Hippocampal formation (tissue), 2 donors: ENCODE results near the gene OTUD3.
"Not testable (repeated sequence)": the region's sequence is repeated elsewhere in the genome, so short reads cannot be mapped to it uniquely, and the experiment has no call there.

Experiments used
- DNase-seq, 2 donors: peaks; one replicate each; lab custom pipeline; 2025; lab: John Stamatoyannopoulos, UW

Gene OTUD3

DNA sequence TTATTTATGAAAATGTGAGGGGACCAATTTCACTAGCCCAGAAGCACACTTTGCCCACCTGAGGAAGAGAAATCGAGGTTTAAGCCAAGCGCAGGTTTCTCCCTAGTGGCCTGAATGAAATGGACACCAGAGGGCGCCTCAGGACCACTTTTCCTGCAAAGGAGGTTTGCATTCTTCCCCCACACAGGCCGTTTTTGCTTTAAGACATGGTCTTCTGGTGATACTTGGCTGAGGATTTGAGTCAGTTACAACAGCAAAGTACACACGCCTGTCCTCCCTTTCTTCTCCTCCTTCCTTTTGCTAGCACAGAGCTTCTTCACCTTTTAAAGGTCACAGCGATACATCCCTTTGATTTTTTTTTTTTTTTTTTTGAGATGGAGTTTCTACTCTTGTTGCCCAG lies 35.9 kb downstream of the OTUD3 start:
- DNase-seq, result peak; percentile 53 to 63

DNA sequence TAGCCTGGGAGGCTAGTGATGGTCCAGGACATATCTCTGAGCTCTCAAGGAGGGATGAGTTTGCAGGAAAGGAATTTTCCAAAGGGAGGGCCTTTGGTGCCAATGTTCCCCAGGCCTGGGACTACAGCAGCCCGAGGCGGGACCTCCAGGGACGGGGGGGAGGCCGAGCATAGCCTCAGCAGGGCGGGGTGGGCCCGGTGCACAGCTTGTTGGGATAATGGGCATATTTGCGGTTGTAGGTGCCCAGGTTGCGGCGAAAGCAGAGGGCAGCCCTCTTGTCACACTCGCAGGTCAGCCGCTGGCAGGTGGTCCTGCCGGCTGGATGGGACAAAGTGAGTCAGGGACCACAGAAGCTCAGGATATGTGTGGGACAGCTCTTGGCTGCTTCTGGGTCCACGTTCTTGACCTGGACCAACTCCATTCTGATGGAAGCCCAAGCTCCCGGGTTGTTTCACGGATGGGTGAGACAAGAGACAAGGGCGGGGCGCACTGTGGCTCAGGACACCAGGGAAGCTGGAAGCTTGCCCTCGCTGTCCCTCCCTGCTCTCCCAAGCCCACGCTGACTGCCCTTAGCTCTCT lies 38.0 kb downstream of the OTUD3 start:
- no peak for DNase-seq

DNA sequence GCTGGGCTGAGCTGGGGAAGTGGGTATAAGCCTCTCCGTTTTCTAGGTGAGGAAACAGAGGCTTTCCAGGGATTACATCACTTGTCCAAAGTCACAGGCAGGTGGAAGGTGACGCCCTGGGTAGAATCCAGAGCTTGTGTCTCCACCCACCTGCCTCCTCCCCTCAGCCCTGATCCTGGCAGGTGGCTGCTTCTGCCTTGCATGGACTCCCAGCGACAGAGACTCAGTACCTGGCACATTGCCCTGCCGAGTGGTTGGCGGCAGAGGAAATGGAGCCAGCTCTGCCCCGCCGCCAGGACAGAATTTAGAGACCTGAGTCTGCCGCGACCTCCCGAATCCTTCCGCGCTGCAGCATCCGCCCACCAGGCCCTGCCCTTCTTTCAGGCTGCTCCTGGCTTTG lies 39.1 kb downstream of the OTUD3 start:
- no peak for DNase-seq

DNA sequence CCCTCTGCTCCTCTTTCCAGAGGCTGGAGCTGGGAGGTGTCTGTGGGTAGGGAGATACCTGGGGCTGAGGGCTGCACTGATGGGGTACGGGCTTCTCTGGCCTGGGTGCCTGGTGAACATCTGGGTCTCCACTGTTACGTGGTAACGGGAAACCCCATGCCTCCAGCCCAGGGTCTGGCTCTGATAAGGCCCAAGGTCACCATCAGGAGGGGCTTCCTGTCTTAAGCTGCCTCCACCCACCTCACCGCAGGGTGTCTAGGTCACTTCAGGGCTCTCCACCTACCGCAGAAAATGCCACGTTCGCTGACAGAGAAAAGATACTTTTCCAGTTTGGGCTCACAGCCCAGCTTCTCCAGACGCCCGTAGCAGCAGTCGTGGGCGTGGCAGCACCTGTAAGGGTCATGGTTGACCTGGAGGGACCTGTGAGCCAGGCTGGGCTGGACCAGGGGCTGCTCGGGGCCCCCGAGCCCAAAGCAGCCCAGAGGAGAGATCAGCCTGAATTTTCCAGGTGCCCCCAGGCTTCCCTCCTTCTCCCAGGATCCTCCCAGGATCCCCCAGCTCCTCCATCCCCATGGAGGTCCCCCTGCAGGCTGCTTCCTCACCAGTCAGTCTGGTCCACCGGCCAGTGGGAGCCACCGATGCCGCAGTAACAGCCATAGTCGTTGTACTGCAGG lies 40.0 kb downstream of the OTUD3 start:
- no peak for DNase-seq

DNA sequence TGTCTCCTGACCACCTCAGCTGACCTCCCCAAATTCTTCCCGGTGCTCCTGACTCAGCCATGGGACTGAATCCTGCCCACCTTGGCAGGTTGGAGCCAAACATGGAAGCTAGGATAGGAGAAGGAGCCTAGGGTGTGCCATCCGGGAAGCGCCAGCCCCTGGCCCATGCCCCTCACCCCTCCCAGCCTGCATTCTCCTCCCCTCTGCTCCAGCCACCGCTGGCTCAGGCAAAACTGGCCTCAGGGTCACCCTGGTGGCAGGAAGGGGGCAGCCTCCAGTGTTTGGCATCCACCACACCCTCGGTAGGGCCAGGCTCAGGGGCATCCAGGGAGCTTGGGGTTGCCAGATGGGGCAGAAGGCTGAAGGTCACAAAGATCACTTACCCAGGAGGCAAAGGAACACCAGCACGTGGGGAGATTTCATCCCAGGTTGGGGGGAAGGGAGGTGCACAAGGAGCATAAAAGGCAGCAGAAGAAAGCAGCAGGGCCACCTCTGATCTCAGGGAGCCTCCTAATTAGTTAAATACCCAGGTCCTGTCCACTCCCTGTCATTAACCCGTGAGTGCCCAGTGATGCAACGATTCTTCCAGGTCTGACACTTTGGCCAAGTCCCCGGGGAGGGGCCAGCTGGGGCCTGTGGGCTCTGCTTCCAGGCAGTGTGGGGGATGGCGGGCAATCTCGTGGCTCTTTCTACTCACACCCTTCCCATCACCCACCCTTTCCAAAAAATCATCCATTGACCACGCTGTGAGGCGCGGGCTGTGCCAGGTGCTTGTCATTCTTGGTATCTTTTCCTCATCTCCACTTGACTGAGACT lies 41.1 kb downstream of the OTUD3 start, which contains the start of gene PLA2G2E:
TSS of gene PLA2G2E (minus strand) at position 481 of the 816 bp plus-strand sequence. CDS start at position 423, 58 bp downstream.
- DNase-seq, result no peak

DNA sequence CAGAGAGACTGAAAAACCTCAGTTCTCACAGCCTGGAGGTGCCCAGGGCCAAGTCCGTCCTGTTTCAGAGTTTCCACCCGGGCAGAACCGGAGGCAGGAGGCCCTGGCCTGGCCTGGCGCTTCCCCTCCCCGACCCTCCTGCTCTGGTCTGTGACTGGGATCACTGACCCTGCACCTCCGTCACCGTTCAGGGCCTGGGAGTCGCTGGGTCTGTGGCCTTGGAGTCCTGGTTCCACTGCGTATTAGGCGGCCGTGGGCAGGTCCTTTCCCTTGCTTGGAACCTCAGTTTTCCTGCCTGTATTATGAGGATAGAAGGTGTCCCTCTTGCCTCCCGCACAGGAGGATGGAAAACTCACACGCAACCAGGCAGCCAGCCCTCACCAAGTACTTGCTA lies 41.8 kb downstream of the OTUD3 start:
- no peak for DNase-seq

DNA sequence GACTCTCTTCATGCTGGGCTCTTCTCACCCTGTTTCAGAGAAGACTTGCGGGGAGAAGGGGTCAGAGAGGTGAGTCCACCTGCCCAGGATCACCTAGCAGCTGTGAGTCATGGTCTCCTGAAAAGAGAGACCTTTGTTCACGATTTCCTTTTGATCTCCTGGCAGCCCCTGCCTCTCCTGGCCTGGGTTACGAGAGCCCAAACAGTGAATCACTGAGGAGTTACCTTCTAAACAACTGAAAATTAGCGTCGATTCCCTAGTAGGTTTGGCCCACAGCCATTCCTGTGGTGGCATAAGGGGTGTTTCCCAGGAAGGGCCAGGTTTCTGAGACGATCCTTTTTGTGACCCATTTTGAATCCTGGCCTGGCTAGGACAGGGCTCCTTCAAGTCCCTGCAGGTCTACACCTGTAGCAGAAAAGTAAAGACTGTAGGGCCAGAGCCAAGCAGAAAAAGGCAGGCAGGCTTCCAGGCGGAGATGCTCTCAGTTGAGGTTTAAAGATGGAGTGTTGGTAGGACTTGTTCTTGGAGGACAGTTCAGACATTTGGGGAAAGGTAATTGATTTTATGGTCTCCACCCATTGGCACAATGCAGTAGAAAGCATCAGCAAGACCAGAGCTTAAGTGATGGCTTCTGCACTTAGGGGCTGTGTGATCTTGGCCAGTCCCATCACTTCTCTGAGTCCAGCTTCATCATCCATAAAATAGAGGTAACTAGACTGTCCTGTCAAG lies 43.3 kb downstream of the OTUD3 start:
- DNase-seq, result no peak

DNA sequence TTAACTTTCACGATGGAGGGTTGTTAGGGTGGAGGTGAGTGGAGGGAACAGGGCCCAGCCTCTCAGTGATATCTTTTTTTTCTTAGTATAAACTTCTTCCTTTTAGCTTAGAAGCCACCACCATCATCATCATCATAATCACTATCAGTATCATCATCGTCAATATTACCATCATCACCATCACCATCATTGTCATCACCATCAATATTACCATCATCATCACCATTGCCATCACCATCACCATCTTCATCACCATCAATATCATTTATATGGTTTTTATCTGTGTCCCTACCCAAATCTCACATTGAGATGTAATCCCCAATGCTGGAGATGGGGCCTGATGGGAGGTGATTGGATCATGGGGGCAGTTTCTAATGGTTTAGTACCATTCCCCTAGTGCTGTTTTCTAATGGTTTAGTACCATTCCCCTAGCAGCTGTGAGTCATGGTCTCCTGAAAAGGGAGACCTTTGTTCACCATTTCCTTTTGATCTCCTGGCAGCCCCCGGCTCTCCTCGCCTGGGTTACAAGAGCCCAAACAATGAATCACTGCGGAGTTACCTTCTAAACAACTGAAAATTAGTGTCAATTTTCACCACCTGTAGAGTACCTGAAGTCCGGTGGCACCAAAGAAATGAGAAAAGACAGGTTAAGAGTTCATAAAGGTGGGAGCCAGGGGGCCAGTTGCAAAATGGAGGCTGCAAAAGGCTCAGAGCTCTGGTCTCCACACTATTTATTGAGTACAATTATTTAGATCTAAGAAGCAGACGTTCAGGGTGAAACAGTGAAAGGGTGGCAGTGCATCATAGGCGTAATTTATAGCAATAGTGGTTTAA lies 44.3 kb downstream of the OTUD3 start:
- no peak for DNase-seq

DNA sequence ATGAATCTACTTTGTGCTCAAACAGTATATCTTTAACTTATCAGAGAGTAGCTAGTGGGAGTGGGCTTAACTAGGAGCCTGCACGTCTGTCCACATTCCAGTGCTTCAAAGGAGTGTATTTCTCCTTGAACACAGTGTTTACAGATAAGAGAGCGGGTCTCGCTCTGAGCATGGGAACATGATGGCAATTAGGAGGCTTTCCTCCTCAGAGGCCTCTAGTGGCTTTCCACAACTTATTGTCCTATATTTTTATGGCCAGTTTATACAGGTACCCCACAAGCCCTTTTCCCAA lies 44.9 kb downstream of the OTUD3 start:
- DNase-seq, result not testable (repeated sequence)

DNA sequence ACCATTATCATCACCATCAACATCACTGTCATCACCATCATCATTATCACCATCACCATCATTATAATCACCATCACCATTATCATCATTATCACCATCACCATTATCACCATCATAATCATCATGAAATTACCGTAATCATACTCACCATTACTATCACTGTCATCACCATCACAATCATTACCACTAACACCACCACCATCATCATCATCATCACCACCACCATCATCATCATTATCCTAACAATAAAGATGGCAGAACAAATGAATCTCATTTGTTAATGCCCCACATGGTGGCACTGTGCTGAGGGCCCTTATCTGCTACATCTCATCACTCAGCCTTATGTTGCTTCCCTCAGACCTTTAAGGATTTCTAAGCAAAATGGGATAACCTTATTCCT lies 50.7 kb downstream of the OTUD3 start:
- no peak for DNase-seq

DNA sequence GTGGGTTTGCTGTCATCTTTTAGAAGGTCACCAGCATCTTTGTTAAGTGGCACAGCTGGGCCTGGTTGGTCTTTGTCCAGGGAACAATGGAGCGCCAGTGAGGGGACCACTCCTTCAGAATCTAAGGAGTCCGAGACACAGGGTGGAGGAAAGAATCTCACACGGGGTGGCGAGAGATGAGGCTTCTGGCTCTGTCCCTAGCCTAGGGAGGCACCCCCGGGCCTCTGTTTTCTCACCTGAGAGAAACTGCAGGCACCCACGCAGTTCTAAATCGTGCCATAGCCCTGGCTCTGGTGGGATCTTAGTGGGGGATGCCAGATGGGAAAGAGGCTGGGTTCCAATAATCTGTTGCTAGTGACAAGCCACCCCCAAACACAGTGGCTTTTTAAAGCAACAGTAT lies 52.1 kb downstream of the OTUD3 start:
- no peak for DNase-seq

DNA sequence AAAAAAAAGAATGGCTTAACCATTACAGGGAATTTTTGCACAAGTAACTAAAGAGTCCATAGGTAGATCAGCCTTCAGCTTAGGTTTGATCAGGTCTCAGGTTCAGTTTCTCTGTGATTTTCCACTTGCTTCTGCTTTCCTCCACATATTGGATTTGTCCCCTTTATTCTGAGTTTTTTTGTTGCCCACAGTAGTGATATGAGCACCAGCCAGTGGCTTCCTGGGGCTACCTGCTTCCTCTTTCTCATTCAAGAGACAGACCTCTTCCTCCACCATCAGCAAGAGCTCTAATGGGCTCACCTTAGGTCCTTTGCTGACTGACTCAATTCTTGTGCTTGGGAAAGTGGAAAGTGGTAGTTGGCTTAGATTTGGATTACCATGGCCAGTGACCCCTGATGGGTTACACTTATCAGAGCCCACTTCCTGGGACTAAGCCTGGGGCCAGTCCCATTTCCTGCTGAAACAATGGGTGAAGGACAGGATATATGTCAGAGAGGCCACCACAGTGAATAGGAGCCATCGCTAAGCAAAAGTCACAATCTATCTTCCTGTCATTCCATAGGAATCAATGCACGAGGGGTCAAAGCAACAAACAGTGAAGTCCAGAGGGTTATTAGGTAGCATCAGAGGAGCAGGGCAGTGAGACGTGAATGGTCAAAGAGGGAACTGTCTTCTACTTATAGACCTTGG lies 54.0 kb downstream of the OTUD3 start:
- DNase-seq, result no peak

DNA sequence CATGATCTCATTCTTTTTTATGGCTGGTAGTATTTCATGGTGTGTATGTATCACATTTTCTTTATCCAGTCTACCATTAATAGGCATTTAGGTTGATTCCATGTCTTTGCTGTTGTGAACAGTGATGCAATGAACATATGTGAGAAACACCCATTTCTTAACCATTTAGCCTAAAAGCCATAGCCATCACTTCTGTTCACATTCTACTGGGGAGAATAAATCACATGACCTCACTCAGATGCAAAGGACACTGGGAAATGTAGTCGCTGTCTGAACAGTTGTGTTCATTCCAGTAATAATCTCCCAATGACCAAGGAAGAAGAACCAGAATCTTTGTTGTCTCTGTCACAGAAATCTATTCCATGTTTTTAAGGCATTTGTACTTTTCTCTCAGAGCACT lies 56.3 kb downstream of the OTUD3 start:
- DNase-seq, result no peak

DNA sequence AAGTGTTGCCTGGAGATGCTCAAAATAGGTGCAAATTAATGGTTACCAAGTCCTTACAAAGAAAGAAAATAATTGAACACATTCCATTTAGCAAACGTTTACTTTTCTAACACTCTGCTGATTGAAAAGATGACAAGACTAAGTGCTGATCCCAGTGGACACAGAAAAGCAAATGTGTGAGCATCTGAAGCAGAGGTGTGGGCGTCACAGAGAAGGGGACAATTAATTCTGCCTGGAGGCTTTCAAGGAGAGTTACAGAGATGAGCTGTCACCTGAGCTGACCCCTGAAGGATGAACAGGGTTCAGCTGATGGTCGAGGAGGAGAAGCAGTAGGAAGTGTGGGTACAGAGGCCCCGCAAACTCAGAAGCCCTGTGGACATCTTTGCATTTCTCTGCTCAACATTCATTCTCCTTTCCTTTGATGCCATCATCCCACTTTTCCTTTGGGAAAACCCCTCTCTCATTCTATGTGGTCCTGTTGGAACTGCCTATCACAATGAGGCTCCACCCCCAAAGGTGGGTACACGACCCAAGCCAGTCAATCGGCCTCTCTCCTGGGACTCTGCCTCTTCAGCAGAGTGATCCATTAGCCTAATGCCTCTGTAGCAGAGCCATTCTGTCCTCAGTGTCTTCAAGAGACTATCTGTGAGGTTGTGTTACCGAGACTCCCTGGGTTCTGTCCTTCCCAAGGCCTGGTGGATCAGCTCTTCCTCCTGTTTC lies 58.5 kb downstream of the OTUD3 start:
- no peak for DNase-seq

DNA sequence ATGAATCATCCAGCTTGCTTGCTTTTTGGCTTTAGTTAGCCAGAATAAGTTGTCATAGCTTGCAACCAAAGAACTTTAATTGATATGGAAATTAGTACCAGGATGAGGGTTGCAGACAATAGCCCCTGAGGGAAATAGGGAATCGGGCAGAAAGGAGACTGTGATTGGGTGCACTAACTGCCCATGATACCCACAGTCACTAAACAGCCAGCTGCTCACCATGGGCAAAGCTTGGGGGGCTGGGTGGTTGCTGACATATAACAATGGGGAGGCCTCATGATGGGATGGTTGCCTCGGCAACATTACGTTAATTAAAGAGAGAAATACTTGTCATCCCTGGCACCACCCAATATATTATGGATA lies 59.0 kb downstream of the OTUD3 start:
- no peak for DNase-seq

DNA sequence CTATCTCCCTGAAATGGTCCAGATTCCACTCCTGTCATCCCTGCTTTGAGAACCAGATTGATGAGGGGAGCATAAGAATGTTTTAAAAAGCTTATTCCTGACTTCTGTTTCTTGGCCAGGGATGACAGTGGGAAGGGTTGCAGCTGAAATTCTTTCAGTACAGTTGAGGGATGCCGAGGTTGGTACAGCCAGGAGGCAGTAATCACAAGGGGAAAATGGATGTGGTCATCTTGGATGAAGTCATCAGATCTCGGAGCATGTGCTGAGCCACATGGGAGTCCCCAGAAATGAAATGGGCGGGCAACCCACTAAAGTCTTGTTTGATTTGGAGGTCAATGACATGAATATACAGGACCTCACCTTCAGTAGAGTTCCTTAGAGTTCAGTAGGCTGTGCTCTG lies 59.9 kb downstream of the OTUD3 start:
- no peak for DNase-seq

DNA sequence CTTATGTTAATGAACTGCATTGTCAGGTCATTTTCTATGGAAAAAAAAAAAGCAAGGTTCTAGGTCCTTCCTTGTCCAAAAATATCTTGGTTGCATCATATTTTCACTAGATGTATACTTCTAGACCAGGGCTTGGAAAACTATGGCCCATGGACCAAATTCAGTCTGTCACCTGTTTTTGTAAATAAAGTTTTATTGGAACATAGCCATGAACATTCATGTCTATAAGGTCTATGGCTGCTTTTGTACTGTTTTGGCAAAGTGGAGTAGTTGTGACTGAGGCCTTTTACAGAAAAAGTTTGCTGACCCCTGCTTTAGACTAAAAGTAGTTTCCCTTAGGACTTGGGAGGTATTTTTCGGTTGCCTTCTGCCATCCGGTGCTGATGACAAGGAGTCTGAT lies 60.5 kb downstream of the OTUD3 start:
- no peak for DNase-seq

DNA sequence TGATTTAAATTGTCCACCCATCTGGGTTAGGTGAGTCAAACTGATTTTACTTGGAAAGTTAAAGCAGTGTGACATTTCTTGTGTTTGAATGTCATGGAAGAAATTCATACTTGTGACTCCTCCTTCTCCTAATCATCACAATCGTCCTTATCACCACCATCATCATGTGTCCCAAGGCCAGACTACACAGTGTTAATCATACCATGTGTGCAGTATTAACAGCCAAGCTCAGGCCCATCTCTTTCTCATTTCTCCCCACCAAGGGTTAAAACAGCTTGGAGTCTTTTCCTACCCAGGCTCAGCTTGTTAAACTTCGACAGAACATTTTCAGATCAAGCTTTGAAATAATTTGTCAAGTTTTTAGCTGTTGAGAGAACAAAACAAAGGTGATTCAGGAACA lies 63.7 kb downstream of the OTUD3 start:
- DNase-seq, result no peak

DNA sequence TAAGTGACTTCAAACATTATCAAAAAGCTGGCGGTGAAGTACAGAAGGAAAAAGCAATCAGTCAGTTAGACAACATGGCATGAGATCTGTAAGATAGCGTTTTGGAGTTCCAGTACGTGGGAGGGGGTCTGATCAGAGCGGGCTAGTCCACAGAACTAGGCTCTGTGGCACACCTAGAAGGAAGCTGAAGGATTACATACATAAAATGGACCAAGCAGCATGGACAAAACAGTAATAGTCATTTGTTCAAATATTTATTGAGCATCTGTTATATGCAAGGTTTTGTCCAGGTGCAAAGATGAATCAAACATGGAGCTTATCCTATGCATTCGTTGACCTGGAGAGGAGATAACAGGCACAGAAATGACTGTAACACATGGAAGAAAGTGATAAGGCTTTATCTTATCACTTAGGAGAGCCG lies 64.1 kb downstream of the OTUD3 start:
- DNase-seq, result no peak

DNA sequence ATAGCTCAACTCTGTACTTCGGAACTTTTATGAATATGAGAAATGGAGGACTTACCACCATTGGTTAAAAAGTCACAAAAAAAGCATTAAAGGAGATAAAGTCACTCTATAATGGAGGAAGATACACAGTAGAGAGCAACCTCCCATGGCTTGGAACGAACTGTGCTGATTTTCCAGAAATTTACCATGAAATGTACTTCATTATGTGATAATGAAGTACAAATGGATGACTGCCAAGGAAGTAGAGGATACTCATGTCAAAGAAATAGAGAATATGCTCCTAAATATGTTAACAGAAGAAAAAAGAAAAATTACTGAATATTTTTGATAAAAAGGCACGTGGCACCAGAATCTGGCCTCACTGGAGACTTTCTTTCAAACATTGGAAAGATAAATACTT lies 64.8 kb downstream of the OTUD3 start:
- no peak for DNase-seq

DNA sequence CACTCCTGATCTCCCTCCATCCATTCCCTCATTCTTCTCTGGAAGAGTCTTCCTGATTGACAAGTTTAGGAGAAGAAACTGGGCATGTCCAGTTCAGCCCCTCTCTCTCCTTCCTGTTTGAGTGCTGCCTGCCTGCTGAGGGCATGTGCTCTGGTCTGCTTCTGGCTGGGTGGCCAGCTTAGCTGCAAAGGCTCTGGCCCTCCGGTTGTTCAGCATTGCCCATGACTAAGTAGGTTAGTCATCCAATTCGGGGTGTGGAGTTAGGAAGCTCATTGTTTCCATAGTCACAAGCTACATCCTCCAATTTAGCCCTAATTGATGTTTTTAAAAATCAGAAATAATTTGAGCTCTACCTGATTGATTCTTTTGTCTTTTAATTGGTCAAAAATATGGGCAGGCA lies 66.8 kb downstream of the OTUD3 start:
- DNase-seq, result no peak
